Measurements from ENCODE around the gene FIG4. TPM values are rescaled to one million over a fixed set of nuclear protein-coding genes. Genes with fewer than 3 reads are reported as not detected.

Gene FIG4
- total RNA-seq, 6 experiments from 2014 or later = 4.0 to 7.7 (median 6.4) TPM

DNA sequence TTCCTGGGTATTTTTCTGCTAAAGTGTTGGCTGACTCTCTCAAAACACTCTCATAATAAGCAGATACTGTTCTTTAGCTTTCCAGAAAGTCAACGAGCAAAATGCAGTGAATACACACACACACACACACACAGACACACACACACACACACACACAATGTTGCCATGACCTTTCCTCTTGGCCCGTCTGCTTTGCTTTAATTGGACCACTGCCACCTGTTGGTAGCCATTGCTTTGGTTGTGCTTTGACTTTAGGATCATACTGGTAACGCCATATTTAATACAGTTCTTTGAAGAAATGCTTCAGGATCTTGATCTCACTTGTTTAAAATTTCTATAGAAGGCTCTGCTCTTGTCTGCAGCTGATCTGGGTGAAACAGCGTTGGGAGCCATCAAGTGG lies 4.4 kb downstream of the FIG4 start:
- WGBS (ENCODE audit: insufficient coverage, low coverage, low lambda C conversion rate, missing lambda C conversion rate) = 50% methylated on average over 4 of the region's 4 CpGs
- Histone ChIP-seq H3K4me1 (peaks cover 0 to 8% (median 2%) of the 10 kb centered on the region in 4 donors), H3K9me3 (no peaks in the 10 kb centered on the region), H3K27me3 (no peaks in the 10 kb centered on the region), H3K36me3 (no peaks in the 10 kb centered on the region), H3K4me3 (no peak overlapping the region), H3K27ac (no peak overlapping the region)
- TF ChIP-seq POLR2A (IDR thresholded peaks at IDR 0.05) = no peak
- TF ChIP-seq, protein P1, sequence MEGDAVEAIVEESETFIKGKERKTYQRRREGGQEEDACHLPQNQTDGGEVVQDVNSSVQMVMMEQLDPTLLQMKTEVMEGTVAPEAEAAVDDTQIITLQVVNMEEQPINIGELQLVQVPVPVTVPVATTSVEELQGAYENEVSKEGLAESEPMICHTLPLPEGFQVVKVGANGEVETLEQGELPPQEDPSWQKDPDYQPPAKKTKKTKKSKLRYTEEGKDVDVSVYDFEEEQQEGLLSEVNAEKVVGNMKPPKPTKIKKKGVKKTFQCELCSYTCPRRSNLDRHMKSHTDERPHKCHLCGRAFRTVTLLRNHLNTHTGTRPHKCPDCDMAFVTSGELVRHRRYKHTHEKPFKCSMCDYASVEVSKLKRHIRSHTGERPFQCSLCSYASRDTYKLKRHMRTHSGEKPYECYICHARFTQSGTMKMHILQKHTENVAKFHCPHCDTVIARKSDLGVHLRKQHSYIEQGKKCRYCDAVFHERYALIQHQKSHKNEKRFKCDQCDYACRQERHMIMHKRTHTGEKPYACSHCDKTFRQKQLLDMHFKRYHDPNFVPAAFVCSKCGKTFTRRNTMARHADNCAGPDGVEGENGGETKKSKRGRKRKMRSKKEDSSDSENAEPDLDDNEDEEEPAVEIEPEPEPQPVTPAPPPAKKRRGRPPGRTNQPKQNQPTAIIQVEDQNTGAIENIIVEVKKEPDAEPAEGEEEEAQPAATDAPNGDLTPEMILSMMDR (IDR thresholded peaks at IDR 0.05) = no peak
- no peak for ATAC-seq
- DNase-seq = no peak
- intact Hi-C loops (cut with DNase I) = no loop called here

DNA sequence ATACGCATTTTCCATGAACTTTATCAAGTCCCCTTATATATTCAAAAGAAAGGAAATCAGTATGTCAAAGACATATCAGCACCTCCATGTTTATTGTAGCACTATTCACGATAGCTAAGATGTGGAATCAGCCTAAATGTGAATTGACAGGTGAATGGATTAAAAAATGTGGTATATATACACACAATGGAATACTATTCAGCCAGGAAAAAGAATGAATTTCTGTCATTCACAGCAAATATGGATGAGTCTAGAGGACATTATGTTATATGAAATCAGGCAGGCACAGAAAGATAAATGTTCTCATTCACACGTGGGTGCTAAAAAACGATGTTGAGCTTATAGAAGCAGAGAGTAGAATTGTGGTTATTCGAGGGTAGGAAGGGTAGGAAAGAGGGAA lies 5.3 kb downstream of the FIG4 start:
- intact Hi-C loops (cut with DNase I) = no loop called here
- H3K4me3 ChIP-seq = no peak overlapping the region
- H3K36me3 ChIP-seq = no peaks in the 10 kb centered on the region
- H3K9me3 ChIP-seq = no peaks in the 10 kb centered on the region
- H3K27ac ChIP-seq = no peak overlapping the region
- WGBS (ENCODE audit: insufficient coverage, low coverage, low lambda C conversion rate, missing lambda C conversion rate) = 90% methylated on average over 5 of the region's 5 CpGs
- no peak for DNase-seq
- ATAC-seq = no peak
- H3K4me1 ChIP-seq = peaks cover 0 to 8% (median 2%) of the 10 kb centered on the region in 4 donors
- H3K27me3 ChIP-seq = no peaks in the 10 kb centered on the region
- TF ChIP-seq, protein P1 (IDR thresholded peaks at IDR 0.05) = no peak
- TF ChIP-seq POLR2A (IDR thresholded peaks at IDR 0.05) = no peak

GRCh38 chr6:109701221-109701620 lies 10.1 kb downstream of the FIG4 start:
- intact Hi-C loops (cut with DNase I) = no loop called here
- no peaks in the 10 kb centered on the region for H3K36me3 ChIP-seq
- ATAC-seq (no peak), DNase-seq (no peak)
- no peak overlapping the region for H3K4me3 ChIP-seq
- H3K27ac ChIP-seq = no peak overlapping the region
- no peaks in the 10 kb centered on the region for H3K9me3 ChIP-seq
- WGBS (ENCODE audit: insufficient coverage, low coverage, low lambda C conversion rate, missing lambda C conversion rate) = 79% methylated on average over 4 of the region's 4 CpGs
- no peaks in the 10 kb centered on the region for H3K4me1 ChIP-seq
- H3K27me3 ChIP-seq = no peaks in the 10 kb centered on the region
- TF ChIP-seq POLR2A (IDR thresholded peaks at IDR 0.05) = no peak
- TF ChIP-seq, protein P1 (IDR thresholded peaks at IDR 0.05) = no peak

DNA sequence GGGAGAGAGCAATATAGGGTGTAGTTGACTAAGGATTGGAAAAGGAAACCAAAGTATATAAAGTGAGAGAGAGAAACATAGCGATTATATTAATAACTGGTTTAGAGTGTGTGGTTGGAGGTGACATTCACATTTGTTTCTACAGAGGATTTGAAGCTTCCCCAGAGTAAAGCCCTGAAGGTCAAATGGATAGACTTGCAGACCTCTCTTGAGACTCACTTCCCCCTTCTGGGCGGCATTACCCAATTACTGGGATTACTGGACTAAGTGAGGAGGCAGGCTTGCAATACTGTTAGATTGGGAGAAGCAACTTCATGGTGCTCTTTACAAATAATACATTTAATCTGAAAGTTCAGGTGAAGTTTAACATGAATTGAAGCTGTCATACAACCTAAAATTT lies 10.7 kb downstream of the FIG4 start:
- H3K4me3 ChIP-seq = no peak overlapping the region
- H3K4me1 ChIP-seq = no peaks in the 10 kb centered on the region
- no peaks in the 10 kb centered on the region for H3K9me3 ChIP-seq
- intact Hi-C loops (cut with DNase I) = no loop called here
- H3K27me3 ChIP-seq = no peaks in the 10 kb centered on the region
- 85% methylated on average over 2 of the region's 2 CpGs for WGBS (ENCODE audit: insufficient coverage, low coverage, low lambda C conversion rate, missing lambda C conversion rate)
- ATAC-seq (peak in 1 of 4 donors; percentile 23), DNase-seq (no peak)
- no peaks in the 10 kb centered on the region for H3K36me3 ChIP-seq
- no peak overlapping the region for H3K27ac ChIP-seq
- TF ChIP-seq POLR2A (IDR thresholded peaks at IDR 0.05) = no peak
- TF ChIP-seq, protein P1 (IDR thresholded peaks at IDR 0.05) = no peak

DNA sequence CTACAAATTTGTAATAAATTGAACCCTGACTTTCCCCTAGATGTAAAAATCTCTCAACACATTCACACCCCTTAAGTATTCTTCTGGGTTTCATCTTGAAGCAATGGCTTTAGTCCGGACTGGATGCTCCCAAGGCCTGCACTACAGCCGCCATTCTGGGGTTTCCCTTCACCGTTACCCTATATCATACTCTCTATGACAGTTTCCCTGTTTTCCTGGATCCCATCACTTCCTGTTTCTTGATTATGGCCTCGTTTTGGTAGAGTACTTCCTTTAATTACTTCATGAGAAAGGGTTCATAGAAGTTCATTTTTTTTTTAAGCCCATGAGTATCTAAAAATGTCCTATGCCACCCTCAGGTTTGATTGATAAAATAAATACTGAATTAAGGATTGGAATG lies 11.7 kb downstream of the FIG4 start:
- Histone ChIP-seq H3K27ac (no peak overlapping the region), H3K4me3 (no peak overlapping the region), H3K27me3 (no peaks in the 10 kb centered on the region), H3K36me3 (no peaks in the 10 kb centered on the region), H3K9me3 (no peaks in the 10 kb centered on the region), H3K4me1 (no peaks in the 10 kb centered on the region)
- intact Hi-C loops (cut with DNase I) = no loop called here
- DNase-seq = no peak
- peak in 3 of 4 donors; percentile 11 to 39 (median 35) for ATAC-seq
- 41% methylated on average over 4 of the region's 4 CpGs for WGBS (ENCODE audit: insufficient coverage, low coverage, low lambda C conversion rate, missing lambda C conversion rate)
- TF ChIP-seq, protein P1 (IDR thresholded peaks at IDR 0.05) = no peak
- no peak for TF ChIP-seq POLR2A (IDR thresholded peaks at IDR 0.05)

Measured in right lobe of liver (tissue), 6 donors.